Spleen (tissue), 7 donors: ENCODE results near the gene IL3RA.
"Not testable (repeated sequence)": the region's sequence is repeated elsewhere in the genome, so short reads cannot be mapped to it uniquely, and the experiment has no call there.

Experiments
- POLR2A ChIP-seq, 3 donors: fragments of 450-650 bp; IDR thresholded peaks; one replicate each; pipeline ENCODE4 v1.5.1; 2017; ENCODE audit warnings: antibody characterized with exemption in 3 of 3, mild to moderate bottlenecking in 1 of 3
- POLR2AphosphoS5 ChIP-seq, 3 donors: sonication (generic); formaldehyde crosslinking; IDR thresholded peaks; one replicate each; pipeline ENCODE4 v1.5.1; 2017; ENCODE audit warnings: antibody characterized with exemption in 3 of 3
- TF ChIP-seq, protein P1 (sequence below), 11 experiments: fragments of 200-600 bp in 7 of 11; fragments of 450-650 bp in 4 of 11; sonication (generic) in 4 of 11; IDR thresholded peaks in 8 of 11; conservative IDR thresholded peaks in 3 of 11; 1 replicate in 7 of 11; 2 replicates in 4 of 11; pipeline versions ENCODE4 v1.4.0 to v1.8.0; 2016 to 2021; ENCODE audit warnings: antibody characterized with exemption in 11 of 11, inconsistent platforms in 4 of 11, mild to moderate bottlenecking in 1 of 11
- donor health status: DM: no; HTN: no; CAD: no; lungs with moderate emphysema.
- donor health status: DM: no; HTN: no; CAD: no.
- donor health status: DM: no; HTN: no; CAD: no.

- TF ChIP-seq, protein P1, sequence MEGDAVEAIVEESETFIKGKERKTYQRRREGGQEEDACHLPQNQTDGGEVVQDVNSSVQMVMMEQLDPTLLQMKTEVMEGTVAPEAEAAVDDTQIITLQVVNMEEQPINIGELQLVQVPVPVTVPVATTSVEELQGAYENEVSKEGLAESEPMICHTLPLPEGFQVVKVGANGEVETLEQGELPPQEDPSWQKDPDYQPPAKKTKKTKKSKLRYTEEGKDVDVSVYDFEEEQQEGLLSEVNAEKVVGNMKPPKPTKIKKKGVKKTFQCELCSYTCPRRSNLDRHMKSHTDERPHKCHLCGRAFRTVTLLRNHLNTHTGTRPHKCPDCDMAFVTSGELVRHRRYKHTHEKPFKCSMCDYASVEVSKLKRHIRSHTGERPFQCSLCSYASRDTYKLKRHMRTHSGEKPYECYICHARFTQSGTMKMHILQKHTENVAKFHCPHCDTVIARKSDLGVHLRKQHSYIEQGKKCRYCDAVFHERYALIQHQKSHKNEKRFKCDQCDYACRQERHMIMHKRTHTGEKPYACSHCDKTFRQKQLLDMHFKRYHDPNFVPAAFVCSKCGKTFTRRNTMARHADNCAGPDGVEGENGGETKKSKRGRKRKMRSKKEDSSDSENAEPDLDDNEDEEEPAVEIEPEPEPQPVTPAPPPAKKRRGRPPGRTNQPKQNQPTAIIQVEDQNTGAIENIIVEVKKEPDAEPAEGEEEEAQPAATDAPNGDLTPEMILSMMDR (IDR thresholded peaks at IDR 0.05 in 8 of 11, conservative IDR thresholded peaks at IDR 0.05 in 3 of 11): not testable (repeated sequence)
- TF ChIP-seq POLR2A, POLR2AphosphoS5 (IDR thresholded peaks at IDR 0.05): not testable (repeated sequence)
Measured at GRCh38 chrX:1366363-1366762, 29.8 kb downstream of the IL3RA start.
